GM18519 (cell line): ENCODE measurements around the gene ZFPM1.

Source experiments
- ATAC-seq: cut with Tn5 transposase; IDR thresholded peaks from one replicate; pipeline ENCODE4 v1.9.1; 2021; ENCODE audit warnings: mild to moderate bottlenecking, moderate library complexity; ENCODE audit not compliant: unreplicated experiment, low FRiP score

ZFPM1 gene

DNA sequence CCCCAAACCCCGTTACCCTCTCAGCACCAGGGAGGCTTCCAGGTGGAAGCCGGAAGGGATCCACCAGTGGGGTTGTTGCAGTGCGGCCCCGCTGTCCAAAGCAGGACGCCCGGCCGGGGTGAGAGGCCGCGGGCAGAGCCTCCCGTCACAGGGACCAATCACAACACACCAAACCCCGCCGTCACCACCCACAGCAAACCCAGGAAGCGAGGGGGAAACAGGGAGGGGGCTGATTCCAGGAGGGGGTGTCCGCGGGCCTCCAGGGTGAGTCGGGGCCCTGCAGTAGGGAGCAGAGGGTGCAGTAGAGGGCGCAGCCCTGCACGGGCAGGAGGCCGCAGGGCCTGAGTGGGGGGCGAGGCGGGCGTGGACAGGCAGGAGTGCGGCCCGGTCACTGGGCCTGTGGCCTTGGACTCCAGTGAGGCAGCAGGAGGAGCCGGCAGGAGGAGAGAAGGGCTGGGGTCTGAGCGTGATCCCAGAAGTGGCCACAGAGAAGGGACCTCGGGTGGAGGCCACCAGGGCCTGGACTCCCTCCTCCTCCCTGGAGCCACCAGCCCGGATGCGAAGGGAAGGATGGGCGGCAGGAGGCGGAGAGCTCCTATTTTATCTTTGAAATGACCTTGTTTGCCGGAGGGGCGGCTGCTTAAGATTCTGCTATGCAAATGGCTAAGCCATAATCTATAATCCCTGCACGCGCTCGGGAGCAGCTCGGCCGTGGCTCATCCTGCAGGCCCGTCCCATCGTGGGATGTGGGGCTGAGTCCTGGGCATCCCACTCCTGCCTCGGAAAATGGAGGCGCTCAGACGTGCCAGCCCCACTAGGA is 41.5 kb downstream of the ZFPM1 start:
- ATAC-seq: no peak

GRCh38 chr16:88495268-88495772 is 42.2 kb downstream of the ZFPM1 start:
- no peak for ATAC-seq

- no peak for ATAC-seq
Measured at GRCh38 chr16:88497561-88498462, 44.7 kb downstream of the ZFPM1 start.

GRCh38 chr16:88498576-88499208 is 45.6 kb downstream of the ZFPM1 start:
- ATAC-seq: no peak

GRCh38 chr16:88499292-88499691 is 46.2 kb downstream of the ZFPM1 start:
- no peak for ATAC-seq

DNA sequence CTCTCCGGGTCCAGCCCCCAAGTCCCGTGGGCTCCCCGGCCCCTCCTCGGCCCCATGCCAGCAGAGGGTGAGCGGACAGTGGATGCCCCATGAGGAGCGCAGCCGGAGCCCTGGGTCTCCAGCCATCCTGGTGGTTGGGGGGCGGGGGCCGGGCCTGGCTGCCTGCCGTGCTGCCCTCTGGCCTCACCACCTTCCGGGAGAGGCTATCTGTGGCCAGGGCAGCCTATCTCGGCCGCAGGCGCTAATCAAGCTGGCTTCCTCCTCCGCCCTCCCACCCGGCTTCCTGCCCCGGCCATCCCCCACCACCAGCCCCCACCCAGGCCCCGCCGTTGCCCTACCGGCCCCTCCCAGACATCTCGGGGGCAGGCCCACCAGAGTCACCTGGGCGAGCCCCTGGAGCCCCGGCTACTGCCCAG is 46.8 kb downstream of the ZFPM1 start:
- no peak for ATAC-seq

DNA sequence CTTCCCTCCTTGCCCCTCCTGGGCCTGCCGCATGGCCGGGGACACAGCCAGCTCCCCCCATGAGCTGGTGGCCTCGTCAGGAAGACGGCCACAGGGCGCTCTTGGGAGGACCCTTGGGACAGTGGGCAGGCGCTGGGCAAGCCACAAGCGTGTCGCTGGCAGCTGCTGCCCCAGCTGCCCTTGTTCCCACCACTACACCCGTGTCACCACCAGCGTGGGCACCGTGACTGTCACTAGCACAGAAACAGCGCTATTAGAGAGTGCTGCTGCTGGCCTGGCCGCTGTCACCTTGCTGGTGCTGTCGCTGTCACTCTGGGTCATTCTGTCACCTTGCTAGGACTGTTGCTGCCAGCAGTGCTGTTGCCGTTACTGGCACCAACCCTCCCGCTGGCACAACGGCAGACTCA is 47.2 kb downstream of the ZFPM1 start:
- no peak for ATAC-seq

DNA sequence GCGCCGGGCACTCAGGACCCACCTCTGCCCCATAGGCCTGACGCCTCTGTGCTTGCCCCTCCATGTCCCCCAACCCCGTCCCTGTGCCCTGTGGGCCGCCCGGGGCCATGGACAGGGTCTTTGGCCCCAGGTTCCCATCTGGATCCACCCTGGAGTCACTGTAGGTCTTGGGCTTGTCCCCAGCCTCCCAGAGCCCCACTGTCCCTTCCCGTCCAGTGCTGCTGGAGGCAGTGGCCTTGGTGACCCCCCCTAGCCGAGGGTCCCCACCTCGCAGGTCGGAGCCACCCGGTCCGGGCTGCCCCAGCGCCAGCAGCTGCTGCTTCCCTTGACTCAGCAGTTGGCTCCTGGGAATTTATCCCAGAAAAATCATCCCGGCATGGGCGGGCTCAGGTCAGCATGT is 49.3 kb downstream of the ZFPM1 start:
- ATAC-seq: no peak

DNA sequence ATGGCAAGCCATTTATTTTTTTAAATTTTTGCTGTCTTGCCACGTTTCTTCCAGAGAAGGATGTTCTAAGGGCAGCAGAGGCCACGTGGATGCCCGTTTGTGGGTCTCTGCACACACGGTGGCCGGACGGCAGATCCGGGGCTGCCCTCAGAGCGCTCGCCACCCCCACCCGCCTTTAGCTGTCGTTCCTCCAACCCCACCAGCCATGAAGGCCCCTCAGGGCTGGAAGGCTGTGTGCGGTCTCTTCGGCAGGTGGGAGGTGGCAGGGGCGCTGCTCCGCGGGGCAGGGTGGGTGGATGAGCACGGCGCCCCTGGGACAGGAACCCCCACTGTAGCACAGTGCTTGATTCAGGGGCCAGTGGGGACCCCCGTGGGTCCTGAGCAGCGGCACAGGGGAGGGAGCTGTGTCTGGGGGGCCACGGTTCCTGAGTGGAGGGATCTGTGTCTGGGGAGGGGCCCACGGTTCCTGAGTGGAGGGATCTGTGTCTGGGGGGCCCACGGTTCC is 49.7 kb downstream of the ZFPM1 start:
- ATAC-seq: no peak

DNA sequence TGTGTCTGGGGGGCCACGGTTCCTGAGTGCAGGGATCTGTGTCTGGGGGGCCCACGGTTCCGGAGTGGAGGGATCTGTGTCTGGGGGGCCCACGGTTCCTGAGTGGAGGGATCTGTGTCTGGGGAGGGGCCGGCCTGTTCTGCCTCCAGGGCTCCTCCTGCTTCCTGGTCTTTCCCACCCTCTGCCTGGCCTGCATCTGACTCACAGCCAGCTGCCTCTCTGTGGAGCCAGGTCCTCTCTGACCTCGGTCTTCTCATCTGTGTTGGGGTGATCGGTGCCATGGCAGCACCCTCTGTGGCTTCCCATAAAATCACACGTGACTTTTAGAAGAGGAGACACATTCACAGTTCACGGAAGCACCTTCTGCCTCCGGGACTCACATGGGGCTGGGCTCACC is 50.3 kb downstream of the ZFPM1 start:
- no peak for ATAC-seq

DNA sequence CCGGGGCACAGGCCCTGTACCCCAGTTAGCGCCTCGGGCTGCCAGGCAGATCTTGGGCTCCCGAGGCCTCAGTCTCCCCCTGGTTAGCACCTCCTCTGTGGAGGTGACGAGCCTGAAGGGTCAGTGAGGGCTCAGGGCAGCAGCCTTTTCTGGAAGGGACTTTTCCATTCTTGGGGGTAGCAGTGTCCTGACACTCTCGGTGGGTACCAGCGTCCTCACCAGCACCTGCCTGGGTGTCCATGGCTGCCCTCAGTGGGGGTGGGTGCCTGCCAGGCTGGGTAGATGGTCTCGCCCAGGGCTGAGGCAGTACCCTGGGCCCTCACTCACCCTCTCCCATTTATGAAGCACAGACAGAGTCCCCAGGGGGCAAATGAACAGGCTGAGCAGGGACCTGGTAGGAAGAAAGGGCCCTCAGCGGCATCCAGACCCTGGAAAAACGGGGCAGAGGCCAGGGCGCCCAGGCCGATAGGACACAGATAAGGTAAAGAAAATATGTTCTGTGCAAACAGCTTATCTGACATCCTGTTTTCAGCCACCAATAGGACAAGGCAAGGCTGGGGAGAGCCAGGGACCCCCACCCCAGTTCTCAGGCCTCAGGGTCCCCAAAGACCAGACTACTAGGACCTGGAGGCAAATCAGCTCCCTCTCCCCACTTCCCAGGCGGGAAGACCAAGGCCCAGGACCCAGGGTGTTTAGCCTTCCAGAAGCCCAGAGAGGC is 50.9 kb downstream of the ZFPM1 start:
- no peak for ATAC-seq

DNA sequence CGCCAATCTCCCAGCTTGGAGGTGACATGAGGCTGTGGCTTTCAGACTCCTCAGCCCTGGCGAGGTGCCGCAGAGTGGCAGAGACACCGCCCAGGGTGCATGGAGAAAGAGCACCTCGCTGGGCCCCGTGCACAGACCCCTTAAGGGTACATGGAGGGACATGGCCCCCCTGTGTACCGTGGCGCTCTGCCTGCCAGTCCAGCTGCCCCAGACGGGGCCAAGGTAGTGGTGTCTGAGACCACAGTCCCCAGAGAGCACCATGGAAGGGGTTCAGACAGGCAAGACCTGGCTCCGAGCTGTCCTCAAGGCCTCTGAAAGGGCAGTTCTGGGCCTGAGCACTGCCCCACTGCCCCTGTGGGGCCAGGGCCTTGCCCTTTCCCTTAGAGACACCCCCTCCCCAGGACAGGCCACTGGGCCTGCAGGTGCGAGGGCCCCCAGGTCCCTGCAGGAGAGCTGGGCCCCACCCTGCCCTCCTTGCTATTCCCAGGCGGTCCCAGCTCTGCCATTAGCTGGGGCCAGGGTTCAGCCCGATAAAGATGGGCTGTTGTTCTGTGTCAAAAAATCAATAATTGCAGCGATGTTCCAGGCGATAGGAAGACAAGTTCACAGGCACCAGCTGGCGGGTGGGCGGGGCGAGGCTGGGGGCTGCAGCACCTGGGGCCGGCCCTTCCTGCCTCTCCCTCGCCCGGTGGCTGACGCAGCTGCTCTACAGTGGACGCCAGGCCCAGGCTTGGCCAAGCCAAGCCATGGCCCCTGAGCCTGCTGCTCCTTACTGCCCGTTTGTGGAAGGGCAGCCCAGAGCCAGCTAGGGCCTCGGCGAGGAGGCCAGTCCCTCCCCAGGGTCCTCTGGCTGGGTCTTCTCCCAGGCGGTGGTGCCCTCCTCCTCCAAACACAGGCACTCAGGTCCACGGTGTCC is 51.7 kb downstream of the ZFPM1 start:
- ATAC-seq: no peak

DNA sequence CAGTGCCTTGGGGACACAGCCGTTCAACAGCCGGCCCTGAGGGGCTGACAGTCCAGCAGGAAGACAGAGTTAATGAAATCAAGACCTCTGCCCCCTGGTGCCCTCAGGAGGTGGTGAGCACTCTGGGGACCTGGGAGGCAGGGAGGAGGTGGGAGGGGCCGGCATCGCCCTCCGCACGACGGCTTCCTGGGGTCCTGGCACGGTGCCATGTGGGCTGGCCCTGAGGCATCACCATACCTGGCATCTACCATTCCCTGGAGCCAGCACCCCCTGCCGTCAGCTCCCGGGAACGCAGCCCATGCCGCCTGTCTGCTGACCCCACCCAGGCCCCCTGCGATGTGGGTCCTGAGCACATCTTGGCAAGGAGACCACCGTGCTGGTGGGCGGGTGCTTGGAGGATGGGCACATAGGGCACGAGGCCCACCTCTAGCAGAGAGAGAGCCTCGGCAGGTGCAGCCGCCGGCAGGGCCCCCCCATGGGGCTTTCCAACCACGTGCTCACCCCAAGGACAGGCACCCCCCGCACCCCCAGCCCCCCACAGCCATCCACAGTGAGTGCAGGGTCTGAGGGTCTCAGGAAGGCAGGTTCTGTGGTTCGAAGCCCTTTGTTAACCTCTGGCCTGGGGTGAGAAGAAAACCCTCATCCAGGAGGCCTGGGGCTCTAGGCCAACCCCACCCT is 52.5 kb downstream of the ZFPM1 start:
- ATAC-seq: no peak

- no peak for ATAC-seq
Measured at GRCh38 chr16:88506723-88507122, 53.6 kb downstream of the ZFPM1 start.

GRCh38 chr16:88507231-88507743 is 54.2 kb downstream of the ZFPM1 start:
- no peak for ATAC-seq

DNA sequence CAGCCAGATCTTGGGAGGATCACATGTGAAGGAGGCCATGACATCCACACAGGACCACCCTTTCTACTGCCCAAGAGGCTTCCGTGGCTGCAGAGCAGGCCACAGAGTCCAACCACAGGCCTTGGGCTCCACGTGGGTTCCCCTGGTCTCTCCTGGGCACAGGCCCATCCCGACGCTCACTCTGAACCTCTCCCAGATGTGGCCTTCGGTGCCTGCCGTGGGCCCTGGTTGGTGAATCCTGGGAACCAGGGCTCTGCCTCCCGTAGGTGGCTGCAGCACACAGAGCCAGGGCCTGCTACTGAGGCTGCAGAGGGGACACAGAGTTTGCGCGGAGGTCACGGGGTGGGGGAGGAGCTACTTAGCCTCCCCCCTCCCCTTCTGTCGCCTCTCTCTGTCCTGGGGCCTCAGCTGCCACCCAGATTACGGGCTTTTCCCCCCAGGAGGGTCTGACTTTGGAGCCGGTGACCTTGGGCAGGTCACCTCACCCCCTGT is 55.3 kb downstream of the ZFPM1 start:
- no peak for ATAC-seq

DNA sequence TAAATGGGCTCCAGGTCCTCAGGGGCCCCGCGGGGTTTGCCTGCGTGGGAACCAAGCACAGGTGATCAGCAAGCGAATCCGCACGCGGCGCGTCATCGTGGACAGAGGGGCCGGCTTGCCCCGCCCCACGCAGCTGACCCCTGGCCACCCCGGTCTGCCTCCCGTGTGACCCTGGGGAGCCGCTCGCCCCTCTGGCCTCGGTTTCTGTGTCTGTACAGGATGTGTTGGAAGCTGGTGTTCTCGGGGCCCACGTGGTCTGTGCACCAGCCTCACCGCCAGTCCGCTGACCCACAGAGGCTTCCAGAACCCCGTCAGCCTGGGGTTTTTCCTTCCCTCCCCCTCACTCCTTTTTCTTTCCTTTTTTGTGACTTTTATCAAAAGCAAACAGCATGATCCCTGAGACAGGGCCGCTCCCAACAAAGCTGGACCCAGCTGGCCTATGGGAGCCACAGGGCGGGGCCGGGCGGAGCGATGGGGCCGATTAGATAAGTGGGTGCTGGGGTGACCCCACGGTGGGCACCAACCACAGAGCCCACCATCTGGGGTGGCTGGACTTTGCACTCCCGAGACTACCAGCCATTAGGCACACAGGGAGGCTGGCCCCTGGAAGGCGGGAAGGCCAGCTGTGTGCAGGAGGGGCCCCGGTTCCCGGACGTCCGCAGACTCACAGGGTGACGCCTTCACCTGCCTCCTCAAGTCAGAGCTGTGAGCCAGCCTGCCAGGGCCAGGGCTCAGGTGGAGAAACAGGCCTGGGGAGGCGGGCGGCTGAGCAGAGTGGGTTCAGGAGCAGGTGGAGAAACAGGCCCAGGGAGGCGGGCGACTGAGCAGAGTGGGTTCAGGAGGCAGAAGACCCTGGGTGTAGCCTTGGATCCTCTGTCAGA is 56.0 kb downstream of the ZFPM1 start:
- ATAC-seq: no peak
